ENCODE results near the gene PFKP.

Gene PFKP

GRCh38 chr10:3102720-3103427, 35.5 kb downstream of the PFKP start:
- DNase-seq (ENCODE audit: low read depth in 1 of 2, low spot score in 1 of 2), result no peak
- Histone ChIP-seq H3K27me3 (ENCODE audit: insufficient read depth, poor library complexity, severe bottlenecking) (no peaks in the 10 kb centered on the region), H3K27ac (replicated peaks) (no peak overlapping the region), H3K4me3 (replicated peaks; ENCODE audit: insufficient read depth, low read length) (no peak overlapping the region)
- no peak for TF ChIP-seq GABPA (IDR thresholded peaks at IDR 0.05; ENCODE audit: low read depth)
- TF ChIP-seq, protein P1, sequence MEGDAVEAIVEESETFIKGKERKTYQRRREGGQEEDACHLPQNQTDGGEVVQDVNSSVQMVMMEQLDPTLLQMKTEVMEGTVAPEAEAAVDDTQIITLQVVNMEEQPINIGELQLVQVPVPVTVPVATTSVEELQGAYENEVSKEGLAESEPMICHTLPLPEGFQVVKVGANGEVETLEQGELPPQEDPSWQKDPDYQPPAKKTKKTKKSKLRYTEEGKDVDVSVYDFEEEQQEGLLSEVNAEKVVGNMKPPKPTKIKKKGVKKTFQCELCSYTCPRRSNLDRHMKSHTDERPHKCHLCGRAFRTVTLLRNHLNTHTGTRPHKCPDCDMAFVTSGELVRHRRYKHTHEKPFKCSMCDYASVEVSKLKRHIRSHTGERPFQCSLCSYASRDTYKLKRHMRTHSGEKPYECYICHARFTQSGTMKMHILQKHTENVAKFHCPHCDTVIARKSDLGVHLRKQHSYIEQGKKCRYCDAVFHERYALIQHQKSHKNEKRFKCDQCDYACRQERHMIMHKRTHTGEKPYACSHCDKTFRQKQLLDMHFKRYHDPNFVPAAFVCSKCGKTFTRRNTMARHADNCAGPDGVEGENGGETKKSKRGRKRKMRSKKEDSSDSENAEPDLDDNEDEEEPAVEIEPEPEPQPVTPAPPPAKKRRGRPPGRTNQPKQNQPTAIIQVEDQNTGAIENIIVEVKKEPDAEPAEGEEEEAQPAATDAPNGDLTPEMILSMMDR (IDR thresholded peaks at IDR 0.05; ENCODE audit: insufficient read depth, low read length), result no peak
- TF ChIP-seq REST (IDR thresholded peaks at IDR 0.05; ENCODE audit: insufficient replicate concordance, low read depth), result no peak
- TF ChIP-seq SPI1 (IDR thresholded peaks at IDR 0.05; ENCODE audit: borderline replicate concordance, low read depth), result no peak
- no peak for TF ChIP-seq POLR2AphosphoS5 (IDR thresholded peaks at IDR 0.05; ENCODE audit: low read depth)

DNA sequence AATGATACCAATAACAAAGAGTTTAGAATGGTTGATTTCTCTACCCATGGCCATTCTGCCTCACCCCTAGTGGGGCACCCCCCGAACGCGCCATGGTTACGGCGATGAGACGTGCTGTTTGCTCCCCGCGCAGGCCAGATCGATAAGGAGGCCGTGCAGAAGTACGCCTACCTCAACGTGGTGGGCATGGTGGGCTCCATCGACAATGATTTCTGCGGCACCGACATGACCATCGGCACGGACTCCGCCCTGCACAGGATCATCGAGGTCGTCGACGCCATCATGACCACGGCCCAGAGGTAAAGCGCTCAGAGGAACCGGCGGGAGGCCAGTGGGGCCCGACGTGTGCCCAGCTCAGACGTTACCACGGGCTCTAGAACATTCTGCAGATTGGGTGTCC, 36.3 kb downstream of the PFKP start:
- DNase-seq (ENCODE audit: low read depth in 1 of 2, low spot score in 1 of 2), result no peak
- TF ChIP-seq GABPA (IDR thresholded peaks at IDR 0.05; ENCODE audit: low read depth) (no peak), POLR2AphosphoS5 (IDR thresholded peaks at IDR 0.05; ENCODE audit: low read depth) (no peak), SPI1 (IDR thresholded peaks at IDR 0.05; ENCODE audit: borderline replicate concordance, low read depth) (no peak), REST (IDR thresholded peaks at IDR 0.05; ENCODE audit: insufficient replicate concordance, low read depth) (no peak)
- TF ChIP-seq, protein P1 (IDR thresholded peaks at IDR 0.05; ENCODE audit: insufficient read depth, low read length), result no peak
- no peaks in the 10 kb centered on the region for H3K27me3 ChIP-seq (ENCODE audit: insufficient read depth, poor library complexity, severe bottlenecking)
- no peak overlapping the region for H3K4me3 ChIP-seq (replicated peaks; ENCODE audit: insufficient read depth, low read length)
- no peak overlapping the region for H3K27ac ChIP-seq (replicated peaks)

DNA sequence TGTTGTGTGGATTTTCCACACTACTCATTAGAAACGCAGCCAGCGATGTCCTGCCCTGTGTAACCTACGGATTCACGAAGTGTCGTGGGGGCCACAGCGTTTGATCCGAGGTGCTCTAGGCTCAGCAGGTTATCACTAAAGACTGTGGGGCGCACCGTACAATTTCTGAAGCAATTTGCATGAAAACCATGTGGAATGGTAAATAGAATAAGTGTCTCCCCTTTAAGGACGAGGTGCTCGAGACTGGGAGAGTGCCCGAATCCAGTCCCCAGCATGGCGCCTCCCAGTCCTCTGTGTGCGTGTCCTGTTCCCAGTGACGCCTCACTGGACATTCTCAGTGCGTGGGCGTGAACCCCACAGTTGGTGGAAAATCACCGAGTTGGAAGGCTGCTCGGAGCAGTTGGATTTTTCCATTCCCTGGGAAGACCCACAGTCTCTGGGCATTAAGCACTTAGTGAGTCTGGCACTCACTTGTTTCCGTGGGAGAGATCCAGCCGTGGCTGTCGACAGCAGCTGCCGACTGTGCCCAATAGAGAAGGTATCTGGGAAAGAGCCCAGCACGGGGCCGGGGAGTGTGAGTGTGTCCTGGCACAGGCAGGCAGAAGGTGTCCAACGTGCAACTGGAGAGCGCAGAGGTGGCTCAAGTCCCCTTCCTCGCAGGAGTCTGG, 37.0 kb downstream of the PFKP start:
- DNase-seq (ENCODE audit: low read depth in 1 of 2, low spot score in 1 of 2), result no peak
- H3K27me3 ChIP-seq (ENCODE audit: insufficient read depth, poor library complexity, severe bottlenecking), result no peaks in the 10 kb centered on the region
- H3K27ac ChIP-seq (replicated peaks), result no peak overlapping the region

More for the DNA sequence above, 37.0 kb downstream of the PFKP start:
- H3K4me3 ChIP-seq (replicated peaks; ENCODE audit: insufficient read depth, low read length), result no peak overlapping the region
- TF ChIP-seq, protein P1 (IDR thresholded peaks at IDR 0.05; ENCODE audit: insufficient read depth, low read length), result no peak

All from HL-60 (cell line).